Natural killer cell (primary cell): ENCODE data around the gene UBR2. TPM values are rescaled to one million over a fixed set of nuclear protein-coding genes. Genes with fewer than 3 reads are reported as not detected.
"Not testable (repeated sequence)": the region's sequence is repeated elsewhere in the genome, so short reads cannot be mapped to it uniquely, and the experiment has no call there.

ENCODE experiments used
- ATAC-seq, 3 donors: fragments of 150-1000 bp in 2 of 3; fragments of 200-7000 bp in 1 of 3; cut with Tn5 transposase; 1 replicate in 1 of 3; 2 replicates in 2 of 3; pipeline ENCODE4 v1.10.0; 2021; ENCODE audit warnings: mild to moderate bottlenecking in 2 of 3, moderate library complexity in 2 of 3
- DNase-seq, 2 donors: peaks; one replicate each; pipeline versions ENCODE4 v3.0.0 to v3.0.0-alpha.2; 2013 to 2021; ENCODE audit warnings: mixed read lengths in 1 of 2
- H3K27ac ChIP-seq: one replicate; pipeline ENCODE4 v1.5.1; 2013; ENCODE audit warnings: mild to moderate bottlenecking, low read length
- H3K27me3 ChIP-seq: one replicate; pipeline ENCODE4 v1.6.1; 2013; ENCODE audit warnings: low read length; ENCODE audit not compliant: control insufficient read depth, insufficient read depth
- H3K36me3 ChIP-seq: one replicate; pipeline ENCODE4 v1.6.1; 2013; ENCODE audit warnings: low read length; ENCODE audit not compliant: control insufficient read depth, insufficient read depth
- H3K4me1 ChIP-seq: one replicate; pipeline ENCODE4 v1.6.1; 2013; ENCODE audit warnings: low read length; ENCODE audit not compliant: control insufficient read depth, insufficient read depth
- H3K4me3 ChIP-seq: one replicate; pipeline ENCODE4 v1.5.1; 2013; ENCODE audit warnings: low read length
- H3K9me3 ChIP-seq: one replicate; pipeline ENCODE4 v1.6.1; 2013; ENCODE audit warnings: low read length; ENCODE audit not compliant: control insufficient read depth, insufficient read depth
- H3K27ac Mint-ChIP-seq, 2 donors: one replicate each; pipeline ENCODE4 v1.8.0; 2022; ENCODE audit warnings: mild to moderate bottlenecking in 2 of 2, mixed read lengths in 2 of 2, moderate library complexity in 1 of 2
- H3K27me3 Mint-ChIP-seq, 2 donors: one replicate each; pipeline ENCODE4 v1.8.0; 2022; ENCODE audit warnings: low read depth in 2 of 2, mixed read lengths in 2 of 2
- H3K36me3 Mint-ChIP-seq: one replicate; pipeline ENCODE4 v1.8.0; 2022; ENCODE audit warnings: mixed read lengths
- H3K4me1 Mint-ChIP-seq, 2 donors: one replicate each; pipeline ENCODE4 v1.8.0; 2022; ENCODE audit warnings: mixed read lengths in 2 of 2
- H3K4me3 Mint-ChIP-seq: one replicate; pipeline ENCODE4 v1.8.0; 2022; ENCODE audit warnings: mild to moderate bottlenecking, moderate library complexity, mixed read lengths
- H3K9me3 Mint-ChIP-seq, 2 donors: one replicate each; pipeline ENCODE4 v1.8.0; 2022; ENCODE audit warnings: mixed read lengths in 2 of 2
- WGBS: methylation state at CpG from one replicate; pipeline ENCODE4 v1.1.7; 2013; ENCODE audit warnings: missing lambda C conversion rate; ENCODE audit not compliant: insufficient coverage; 5-methylcytosine and 5-hydroxymethylcytosine counted together
- intact Hi-C: fragments of 100-400 bp; cut with micrococcal nuclease; formaldehyde crosslinking; loops from one replicate; pipeline ENCODE4 v1.14.2; 2022
- total RNA-seq, 4 donors: library from RNA; stranded (reverse); fragments of 120-200 nt in 1 of 4; gene quantifications; one replicate each; pipeline versions ENCODE4 v1.2.3 to v1.2.4, GENCODE V29; 2013 to 2022
- TF ChIP-seq, protein P1 (sequence below): fragments of 200-600 bp; IDR thresholded peaks from one replicate; pipeline ENCODE4 v1.8.0; 2022; ENCODE audit warnings: antibody characterized with exemption

UBR2 gene
- total RNA-seq, 3 donors from 2014 or later (not counting 1 experiment from before 2014, with no cell fraction given), result 44.9 to 57.3 (median 53.2) TPM

DNA sequence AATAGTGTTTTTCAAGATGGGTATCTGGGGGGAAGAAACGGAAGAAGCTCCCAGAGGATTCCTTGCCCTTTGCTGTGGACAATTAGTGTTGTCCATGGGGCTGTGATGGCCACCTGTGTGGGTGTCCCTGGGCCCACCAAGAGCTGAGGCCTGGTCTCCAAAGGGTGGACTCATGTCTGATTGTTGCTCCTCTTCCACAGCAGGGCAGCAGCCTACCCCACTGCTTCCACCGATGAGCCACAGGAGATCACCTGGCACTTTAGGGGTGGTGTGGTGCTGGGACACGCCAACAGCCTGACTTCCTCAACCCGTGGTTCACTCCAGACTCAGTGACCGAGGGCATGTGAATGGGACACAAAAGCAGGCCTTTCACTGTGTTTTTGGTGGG lies 133.4 kb downstream of the UBR2 start:
- Mint-ChIP-seq H3K9me3 (no peaks in the 10 kb centered on the region), H3K4me3 (no peak overlapping the region), H3K27ac (no peak overlapping the region), H3K36me3 (peaks cover 22% of the 10 kb centered on the region), H3K27me3 (no peaks in the 10 kb centered on the region), H3K4me1 (peaks cover 22 to 24% of the 10 kb centered on the region in 2 donors)
- no peak overlapping the region for H3K4me3 ChIP-seq
- no peak overlapping the region for H3K27ac ChIP-seq
- DNase-seq (no peak), ATAC-seq (no peak)
- no peaks in the 10 kb centered on the region for H3K27me3 ChIP-seq
- intact Hi-C loops, result no loop called here
- TF ChIP-seq, protein P1, sequence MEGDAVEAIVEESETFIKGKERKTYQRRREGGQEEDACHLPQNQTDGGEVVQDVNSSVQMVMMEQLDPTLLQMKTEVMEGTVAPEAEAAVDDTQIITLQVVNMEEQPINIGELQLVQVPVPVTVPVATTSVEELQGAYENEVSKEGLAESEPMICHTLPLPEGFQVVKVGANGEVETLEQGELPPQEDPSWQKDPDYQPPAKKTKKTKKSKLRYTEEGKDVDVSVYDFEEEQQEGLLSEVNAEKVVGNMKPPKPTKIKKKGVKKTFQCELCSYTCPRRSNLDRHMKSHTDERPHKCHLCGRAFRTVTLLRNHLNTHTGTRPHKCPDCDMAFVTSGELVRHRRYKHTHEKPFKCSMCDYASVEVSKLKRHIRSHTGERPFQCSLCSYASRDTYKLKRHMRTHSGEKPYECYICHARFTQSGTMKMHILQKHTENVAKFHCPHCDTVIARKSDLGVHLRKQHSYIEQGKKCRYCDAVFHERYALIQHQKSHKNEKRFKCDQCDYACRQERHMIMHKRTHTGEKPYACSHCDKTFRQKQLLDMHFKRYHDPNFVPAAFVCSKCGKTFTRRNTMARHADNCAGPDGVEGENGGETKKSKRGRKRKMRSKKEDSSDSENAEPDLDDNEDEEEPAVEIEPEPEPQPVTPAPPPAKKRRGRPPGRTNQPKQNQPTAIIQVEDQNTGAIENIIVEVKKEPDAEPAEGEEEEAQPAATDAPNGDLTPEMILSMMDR, result no peak
- peaks cover 13% of the 10 kb centered on the region for H3K4me1 ChIP-seq
- H3K36me3 ChIP-seq, result peaks cover 10% of the 10 kb centered on the region
- whole genome bisulfite sequencing, result 100% methylated on average over 5 of the region's 5 CpGs
- no peaks in the 10 kb centered on the region for H3K9me3 ChIP-seq

DNA sequence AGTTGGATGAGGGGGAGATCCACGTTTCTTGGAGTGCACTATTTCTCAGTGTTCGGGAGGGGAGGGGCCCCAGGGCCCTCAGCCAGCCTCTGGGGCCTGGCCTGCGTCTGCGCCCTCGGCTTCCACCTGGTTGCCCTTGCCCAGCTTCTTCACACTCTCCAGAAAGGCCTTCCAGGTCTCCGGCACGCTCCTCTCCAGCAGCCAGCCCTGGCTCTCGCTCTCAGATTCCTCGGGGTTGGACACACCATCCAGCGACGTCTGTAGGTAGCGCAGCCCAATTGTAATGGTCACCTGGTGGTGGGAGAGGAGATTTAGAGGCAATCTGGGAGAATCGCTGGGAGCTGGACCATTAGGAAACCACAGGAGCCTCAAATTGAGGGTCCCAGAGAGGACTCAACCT lies 134.4 kb downstream of the UBR2 start:
- 92% methylated on average over 13 of the region's 13 CpGs for WGBS
- peaks cover 15% of the 10 kb centered on the region for H3K4me1 ChIP-seq
- Mint-ChIP-seq H3K4me1 (peaks cover 18 to 19% of the 10 kb centered on the region in 2 donors), H3K4me3 (no peak overlapping the region), H3K9me3 (no peaks in the 10 kb centered on the region), H3K27ac (no peak overlapping the region), H3K36me3 (peaks cover 13% of the 10 kb centered on the region), H3K27me3 (no peaks in the 10 kb centered on the region)
- H3K27me3 ChIP-seq, result no peaks in the 10 kb centered on the region
- intact Hi-C loops, result no loop called here
- TF ChIP-seq, protein P1, result no peak
- H3K27ac ChIP-seq, result no peak overlapping the region
- peaks cover 3% of the 10 kb centered on the region for H3K36me3 ChIP-seq
- H3K4me3 ChIP-seq, result no peak overlapping the region
- H3K9me3 ChIP-seq, result no peaks in the 10 kb centered on the region
- DNase-seq (no peak), ATAC-seq (no peak)

DNA sequence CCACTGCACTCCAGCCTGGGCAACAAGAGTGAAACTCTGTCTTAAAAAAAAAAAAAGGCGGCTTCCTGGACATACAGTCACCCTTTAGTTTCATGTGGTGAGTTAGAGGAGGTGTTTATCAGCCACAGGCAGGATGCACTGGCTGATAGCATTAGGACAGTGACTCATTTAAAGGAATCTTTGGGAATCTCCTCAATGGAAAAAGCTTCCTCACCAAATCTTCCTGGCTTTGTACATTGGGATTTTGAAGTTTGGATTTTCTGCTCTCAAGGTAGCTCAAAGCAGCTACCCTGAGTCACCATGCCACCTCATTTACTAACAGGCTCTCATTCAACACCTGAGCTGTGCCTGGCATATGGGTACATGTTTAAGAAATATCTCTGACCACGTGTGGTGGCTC lies 138.4 kb downstream of the UBR2 start:
- no peak for DNase-seq
- ATAC-seq, result peak in 2 of 3 donors; percentile 46
- Mint-ChIP-seq H3K4me3 (no peak overlapping the region), H3K9me3 (no peaks in the 10 kb centered on the region), H3K36me3 (no peaks in the 10 kb centered on the region), H3K27me3 (no peaks in the 10 kb centered on the region), H3K4me1 (no peaks in the 10 kb centered on the region), H3K27ac (no peak overlapping the region)
- intact Hi-C loops, result no loop called here
- H3K27ac ChIP-seq, result no peak overlapping the region
- H3K4me1 ChIP-seq, result peaks cover 6% of the 10 kb centered on the region
- H3K27me3 ChIP-seq, result no peaks in the 10 kb centered on the region
- H3K4me3 ChIP-seq, result no peak overlapping the region
- no peaks in the 10 kb centered on the region for H3K9me3 ChIP-seq
- TF ChIP-seq, protein P1, result no peak
- H3K36me3 ChIP-seq, result no peaks in the 10 kb centered on the region
- 100% methylated on average over 1 of the region's 2 CpGs for WGBS

DNA sequence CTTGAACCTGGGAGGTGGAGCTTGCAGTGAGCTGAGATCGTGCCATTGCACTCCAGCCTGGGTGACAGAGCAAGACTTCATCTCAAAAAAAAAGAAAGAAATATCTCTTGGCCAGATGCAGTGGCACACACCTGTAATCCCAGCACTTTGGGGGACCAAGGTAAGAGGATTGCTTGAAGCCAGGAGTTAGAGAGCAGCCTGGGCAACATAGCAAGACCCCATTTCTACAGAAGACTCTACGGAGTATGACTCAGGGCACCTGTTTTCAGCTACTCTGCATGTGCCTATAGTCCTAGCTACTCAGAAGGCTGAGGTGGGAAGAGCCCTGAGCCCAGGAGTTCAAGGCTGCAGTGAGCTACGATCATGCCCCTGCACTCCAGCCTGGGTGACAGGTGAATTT lies 139.0 kb downstream of the UBR2 start:
- H3K4me3 Mint-ChIP-seq, H3K27me3 Mint-ChIP-seq, H3K36me3 ChIP-seq, H3K4me1 Mint-ChIP-seq, H3K27me3 ChIP-seq, H3K9me3 Mint-ChIP-seq, H3K9me3 ChIP-seq, H3K4me3 ChIP-seq, intact Hi-C loops, H3K27ac Mint-ChIP-seq, ATAC-seq, DNase-seq, H3K36me3 Mint-ChIP-seq, H3K27ac ChIP-seq, H3K4me1 ChIP-seq: not testable (repeated sequence)
- WGBS, result 95% methylated on average over 3 of the region's 3 CpGs
